Uterus (tissue), 4 donors: Measurements from ENCODE around the gene MED1. TPM values are rescaled to one million over a fixed set of nuclear protein-coding genes. Genes with fewer than 3 reads are reported as not detected.

Experiments used
- DNase-seq, 2 donors: peaks; one replicate each; pipeline ENCODE4 v3.0.0-alpha.2; 2019 to 2020
- H3K27ac ChIP-seq, 2 donors: fragments of 200-600 bp; sonication (generic); 1 replicate in 1 of 2; 2 replicates in 1 of 2; pipeline ENCODE4 v1.5.1; 2016 to 2018
- H3K27me3 ChIP-seq, 2 donors: fragments of 200-600 bp; sonication (generic); one replicate each; pipeline ENCODE4 v1.5.1; 2018 to 2019; ENCODE audit warnings: control low read depth in 1 of 2
- H3K36me3 ChIP-seq, 2 donors: fragments of 200-600 bp; sonication (generic); one replicate each; pipeline ENCODE4 v1.5.1; 2019; ENCODE audit warnings: control low read depth in 1 of 2
- H3K4me1 ChIP-seq, 2 donors: fragments of 200-600 bp; sonication (generic); one replicate each; pipeline ENCODE4 v1.5.1; 2018 to 2019; ENCODE audit warnings: control low read depth in 1 of 2
- H3K4me3 ChIP-seq, 2 donors: fragments of 200-600 bp; sonication (generic); 1 replicate in 1 of 2; 2 replicates in 1 of 2; pipeline ENCODE4 v1.5.1; 2018 to 2019; ENCODE audit warnings: mild to moderate bottlenecking in 1 of 2
- H3K9me3 ChIP-seq, 2 donors: fragments of 200-600 bp; sonication (generic); one replicate each; pipeline ENCODE4 v1.5.1; 2019; ENCODE audit warnings: control low read depth in 1 of 2
- CTCF ChIP-seq, 4 experiments: fragments of 200-600 bp in 2 of 4; fragments of 450-650 bp in 2 of 4; sonication (generic) in 2 of 4; IDR thresholded peaks; one replicate each; pipeline ENCODE4 v1.5.1; 2016 to 2019; ENCODE audit warnings: antibody characterized with exemption in 4 of 4, mild to moderate bottlenecking in 2 of 4, moderate library complexity in 1 of 4
- POLR2A ChIP-seq, 2 donors: fragments of 450-650 bp; IDR thresholded peaks; one replicate each; pipeline ENCODE4 v1.6.1; 2016; ENCODE audit warnings: antibody characterized with exemption in 2 of 2, mild to moderate bottlenecking in 1 of 2, moderate library complexity in 1 of 2
- intact Hi-C: fragments of 100-400 bp; cut with DNase I; formaldehyde crosslinking; loops from one replicate; pipeline ENCODE4 v1.15.1; 2023; ENCODE audit warnings: low total_unique reads
- total RNA-seq, 4 donors: library from RNA; depleted of rRNA in 3 of 4; stranded (reverse); fragments of >200 nt in 3 of 4; gene quantifications; one replicate each; pipeline versions ENCODE4 v1.1.0 to v1.2.4, GENCODE V29; 2014 to 2023
- donor health status: DM: yes; HTN: yes; CAD: no.

MED1 gene
- total RNA-seq, 4 donors from 2014 or later: 19.7 to 49.6 (median 25.9) TPM

DNA sequence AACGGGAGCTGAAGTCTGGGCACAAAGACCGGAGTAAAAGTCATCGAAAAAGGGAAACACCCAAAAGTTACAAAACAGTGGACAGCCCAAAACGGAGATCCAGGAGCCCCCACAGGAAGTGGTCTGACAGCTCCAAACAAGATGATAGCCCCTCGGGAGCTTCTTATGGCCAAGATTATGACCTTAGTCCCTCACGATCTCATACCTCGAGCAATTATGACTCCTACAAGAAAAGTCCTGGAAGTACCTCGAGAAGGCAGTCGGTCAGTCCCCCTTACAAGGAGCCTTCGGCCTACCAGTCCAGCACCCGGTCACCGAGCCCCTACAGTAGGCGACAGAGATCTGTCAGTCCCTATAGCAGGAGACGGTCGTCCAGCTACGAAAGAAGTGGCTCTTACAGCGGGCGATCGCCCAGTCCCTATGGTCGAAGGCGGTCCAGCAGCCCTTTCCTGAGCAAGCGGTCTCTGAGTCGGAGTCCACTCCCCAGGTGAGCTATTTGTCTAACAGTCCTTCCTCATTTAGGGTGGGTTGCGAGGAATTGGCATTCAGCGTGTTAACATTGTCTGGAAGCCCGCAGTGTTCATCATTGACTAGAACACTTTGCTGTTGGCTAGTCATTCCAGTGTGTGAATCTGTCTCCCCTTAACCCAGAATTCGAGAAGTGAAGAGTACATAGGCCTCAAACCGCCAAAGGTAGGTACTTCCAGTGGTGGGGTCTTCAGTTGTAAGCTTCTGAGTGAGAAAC is 11.7 kb upstream of the MED1 start:
- Histone ChIP-seq H3K4me1 (peaks cover 4 to 11% of the 10 kb centered on the region in 2 donors), H3K27me3 (no peaks in the 10 kb centered on the region), H3K27ac (peak overlapping the region; percentile 93 to 98), H3K36me3 (no peaks in the 10 kb centered on the region), H3K4me3 (peak overlapping the region; percentile 71 to 92), H3K9me3 (no peaks in the 10 kb centered on the region)
- TF ChIP-seq CTCF (IDR thresholded peaks at IDR 0.05) (no peak), POLR2A (IDR thresholded peaks at IDR 0.05) (no peak)
- intact Hi-C loops: no loop called here
- no peak for DNase-seq

DNA sequence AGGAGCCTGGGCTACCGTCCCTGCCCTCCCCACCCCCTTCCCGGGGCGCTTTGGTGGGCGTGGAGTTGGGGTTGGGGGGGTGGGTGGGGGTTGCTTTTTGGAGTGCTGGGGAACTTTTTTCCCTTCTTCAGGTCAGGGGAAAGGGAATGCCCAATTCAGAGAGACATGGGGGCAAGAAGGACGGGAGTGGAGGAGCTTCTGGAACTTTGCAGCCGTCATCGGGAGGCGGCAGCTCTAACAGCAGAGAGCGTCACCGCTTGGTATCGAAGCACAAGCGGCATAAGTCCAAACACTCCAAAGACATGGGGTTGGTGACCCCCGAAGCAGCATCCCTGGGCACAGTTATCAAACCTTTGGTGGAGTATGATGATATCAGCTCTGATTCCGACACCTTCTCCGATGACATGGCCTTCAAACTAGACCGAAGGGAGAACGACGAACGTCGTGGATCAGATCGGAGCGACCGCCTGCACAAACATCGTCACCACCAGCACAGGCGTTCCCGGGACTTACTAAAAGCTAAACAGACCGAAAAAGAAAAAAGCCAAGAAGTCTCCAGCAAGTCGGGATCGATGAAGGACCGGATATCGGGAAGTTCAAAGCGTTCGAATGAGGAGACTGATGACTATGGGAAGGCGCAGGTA is 11.0 kb upstream of the MED1 start:
- TF ChIP-seq POLR2A (IDR thresholded peaks at IDR 0.05) (no peak), CTCF (IDR thresholded peaks at IDR 0.05) (no peak)
- Histone ChIP-seq H3K4me1 (peaks cover 4 to 11% of the 10 kb centered on the region in 2 donors), H3K4me3 (peak overlapping the region; percentile 71 to 92), H3K9me3 (no peaks in the 10 kb centered on the region), H3K36me3 (no peaks in the 10 kb centered on the region), H3K27me3 (no peaks in the 10 kb centered on the region), H3K27ac (peak overlapping the region; percentile 93 to 98)
- intact Hi-C loops: no loop called here
- DNase-seq: peak in 1 of 2 donors; percentile 22

DNA sequence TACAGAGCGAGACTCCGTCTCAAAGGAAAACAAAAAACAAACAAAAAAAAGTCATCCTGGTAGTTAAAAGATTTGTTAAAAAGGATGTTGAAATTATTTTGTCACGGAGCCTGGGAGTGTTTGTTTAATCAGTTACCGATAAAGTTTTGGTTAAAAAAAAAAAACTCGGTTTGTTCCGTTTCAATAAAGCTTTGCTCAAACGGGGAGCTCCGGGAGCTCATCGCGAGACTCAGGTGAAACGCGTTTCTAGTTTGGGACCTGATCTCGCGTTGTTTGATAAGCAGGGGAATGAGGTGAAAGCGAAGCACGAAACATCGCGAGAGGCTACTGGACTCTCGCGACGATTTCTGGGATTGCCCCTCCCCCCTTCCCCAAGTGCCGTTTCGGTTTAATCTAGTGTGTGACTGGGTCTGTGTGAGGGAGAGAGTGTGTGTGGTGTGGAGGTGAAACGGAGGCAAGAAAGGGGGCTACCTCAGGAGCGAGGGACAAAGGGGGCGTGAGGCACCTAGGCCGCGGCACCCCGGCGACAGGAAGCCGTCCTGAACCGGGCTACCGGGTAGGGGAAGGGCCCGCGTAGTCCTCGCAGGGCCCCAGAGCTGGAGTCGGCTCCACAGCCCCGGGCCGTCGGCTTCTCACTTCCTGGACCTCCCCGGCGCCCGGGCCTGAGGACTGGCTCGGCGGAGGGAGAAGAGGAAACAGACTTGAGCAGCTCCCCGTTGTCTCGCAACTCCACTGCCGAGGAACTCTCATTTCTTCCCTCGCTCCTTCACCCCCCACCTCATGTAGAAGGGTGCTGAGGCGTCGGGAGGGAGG is 10.3 kb upstream of the MED1 start, which contains the start of gene CDK12:
Gene CDK12 (plus strand): TSS at position 374 of the 813 bp plus-strand sequence. CDS start 586 bp downstream, outside the sequence.
- H3K27ac ChIP-seq: peak within 1 kb of the TSS; percentile 93 to 98
- peaks cover 4 to 11% of the 10 kb centered on the region in 2 donors for H3K4me1 ChIP-seq
- H3K27me3 ChIP-seq: no peaks in the 10 kb centered on the region
- peak; percentile 97 to 98 for DNase-seq
- no peaks in the 10 kb centered on the region for H3K36me3 ChIP-seq
- intact Hi-C loops: no loop called here
- H3K9me3 ChIP-seq: no peaks in the 10 kb centered on the region
- peak within 1 kb of the TSS; percentile 71 to 92 for H3K4me3 ChIP-seq
- TF ChIP-seq POLR2A (IDR thresholded peaks at IDR 0.05) (peak; percentile 81 to 91), CTCF (IDR thresholded peaks at IDR 0.05) (peak in 2 of 4 experiments; percentile 12 to 34)

DNA sequence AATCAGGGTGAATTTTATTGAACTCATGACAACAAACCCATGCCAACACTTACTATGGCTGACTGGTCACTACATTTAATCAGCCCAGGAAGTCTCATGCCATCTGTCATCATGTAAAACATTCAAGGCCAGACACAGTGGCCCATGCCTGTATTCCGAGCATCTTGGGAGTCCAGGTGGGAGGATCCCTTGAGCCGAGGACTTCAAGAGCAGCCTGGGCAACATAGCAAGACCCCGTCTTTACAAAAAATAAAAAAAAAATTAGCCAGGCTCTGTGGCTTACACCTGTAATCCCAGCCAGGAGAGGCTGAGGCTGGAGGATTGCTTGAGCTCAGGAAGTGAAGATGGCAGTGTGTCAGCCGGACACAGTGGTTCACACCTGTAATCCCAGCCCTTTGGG is 4.9 kb upstream of the MED1 start:
- no peaks in the 10 kb centered on the region for H3K27me3 ChIP-seq
- H3K9me3 ChIP-seq: no peaks in the 10 kb centered on the region
- no peaks in the 10 kb centered on the region for H3K4me1 ChIP-seq
- intact Hi-C loops: no loop called here
- no peaks in the 10 kb centered on the region for H3K36me3 ChIP-seq
- no peak overlapping the region for H3K4me3 ChIP-seq
- no peak for DNase-seq
- no peak overlapping the region for H3K27ac ChIP-seq
- TF ChIP-seq CTCF (IDR thresholded peaks at IDR 0.05) (no peak), POLR2A (IDR thresholded peaks at IDR 0.05) (no peak)
